Prostate gland (tissue), 2 donors: ENCODE results near the gene TTLL5. TPM values are rescaled to one million over a fixed set of nuclear protein-coding genes. Genes with fewer than 3 reads are reported as not detected.
A peak's percentile ranks its signal among the peaks of the same experiment; 100 is the strongest.

ENCODE experiments used
- DNase-seq: peaks from one replicate; pipeline ENCODE4 v3.0.0-alpha.2; 2019; ENCODE audit warnings: low spot score
- H3K27ac ChIP-seq, 2 donors: fragments of 200-600 bp; sonication (generic); 2 replicates each; pipeline ENCODE4 v1.5.1; 2017 to 2019
- H3K27me3 ChIP-seq: fragments of 200-600 bp; sonication (generic); replicated peaks from 2 replicates; pipeline ENCODE4 v1.5.1; 2019; ENCODE audit not compliant: insufficient read depth
- H3K36me3 ChIP-seq, 2 donors: fragments of 200-600 bp; sonication (generic); 1 replicate in 1 of 2; 2 replicates in 1 of 2; pipeline versions ENCODE4 v1.5.1 to v1.8.1; 2017 to 2019
- H3K4me1 ChIP-seq: fragments of 200-600 bp; sonication (generic); replicated peaks from 2 replicates; pipeline ENCODE4 v1.5.1; 2019
- H3K4me3 ChIP-seq, 2 donors: fragments of 200-600 bp; sonication (generic); 2 replicates each; pipeline ENCODE4 v1.5.1; 2017 to 2019
- H3K9me3 ChIP-seq: fragments of 200-600 bp; sonication (generic); 2 replicates; pipeline ENCODE4 v1.5.1; 2017
- CTCF ChIP-seq, 4 experiments: fragments of 200-600 bp in 2 of 4; fragments of 450-650 bp in 2 of 4; sonication (generic) in 2 of 4; IDR thresholded peaks; 1 replicate in 3 of 4; 2 replicates in 1 of 4; pipeline ENCODE4 v1.5.1; 2016 to 2019; ENCODE audit warnings: antibody characterized with exemption in 4 of 4, mild to moderate bottlenecking in 2 of 4, moderate library complexity in 2 of 4
- POLR2A ChIP-seq: fragments of 450-650 bp; IDR thresholded peaks from one replicate; pipeline ENCODE4 v1.6.1; 2016; ENCODE audit warnings: antibody characterized with exemption, mild to moderate bottlenecking
- POLR2AphosphoS5 ChIP-seq: sonication (generic); formaldehyde crosslinking; IDR thresholded peaks from one replicate; pipeline ENCODE4 v1.6.1; 2017; ENCODE audit warnings: antibody characterized with exemption
- WGBS: methylation state at CpG from one replicate; pipeline ENCODE4 v1.1.5; 2018; 5-methylcytosine and 5-hydroxymethylcytosine counted together
- intact Hi-C: fragments of 100-400 bp; cut with DNase I; formaldehyde crosslinking; loops from one replicate; pipeline ENCODE4 v1.14.2; 2022
- total RNA-seq, 2 donors: library from RNA; depleted of rRNA; stranded (reverse); fragments of >200 nt; gene quantifications; one replicate each; pipeline ENCODE4 v1.1.0, GENCODE V29; 2016

The TTLL5 gene
- total RNA-seq, 2 donors from 2014 or later: 40.3 to 46.2 TPM

GRCh38 chr14:75990297-75990696 lies 329.3 kb downstream of the TTLL5 start:
- no peaks in the 10 kb centered on the region for H3K36me3 ChIP-seq
- no peak overlapping the region for H3K27ac ChIP-seq
- no peak for DNase-seq
- TF ChIP-seq POLR2A (no peak), CTCF (IDR thresholded peaks at IDR 0.05) (no peak), POLR2AphosphoS5 (no peak)
- intact Hi-C loops: no loop called here
- H3K4me3 ChIP-seq: no peak overlapping the region
- no peaks in the 10 kb centered on the region for H3K4me1 ChIP-seq
- H3K27me3 ChIP-seq: no peaks in the 10 kb centered on the region
- H3K9me3 ChIP-seq: no peaks in the 10 kb centered on the region
- WGBS: 90% methylated on average over 4 of the region's 4 CpGs

GRCh38 chr14:75991753-75992152 lies 330.7 kb downstream of the TTLL5 start:
- Histone ChIP-seq H3K27ac (no peak overlapping the region), H3K4me1 (no peaks in the 10 kb centered on the region), H3K9me3 (no peaks in the 10 kb centered on the region), H3K4me3 (no peak overlapping the region), H3K36me3 (no peaks in the 10 kb centered on the region), H3K27me3 (no peaks in the 10 kb centered on the region)
- no peak for TF ChIP-seq CTCF (IDR thresholded peaks at IDR 0.05)
- no peak for TF ChIP-seq POLR2A
- TF ChIP-seq POLR2AphosphoS5: no peak
- whole genome bisulfite sequencing: 76% methylated on average over 4 of the region's 4 CpGs
- DNase-seq: no peak
- intact Hi-C loops: no loop called here

- no peak for TF ChIP-seq POLR2A
- no peak for TF ChIP-seq CTCF (IDR thresholded peaks at IDR 0.05)
- TF ChIP-seq POLR2AphosphoS5: no peak
- 90% methylated on average over 1 of the region's 1 CpG for WGBS
- intact Hi-C loops: loop anchor here (2.0 kb wide), 1 partner anchor 19 kb away; no protein-coding TSS in a partner anchor
- H3K36me3 ChIP-seq: no peaks in the 10 kb centered on the region
- no peak for DNase-seq
- no peaks in the 10 kb centered on the region for H3K4me1 ChIP-seq
- H3K27me3 ChIP-seq: no peaks in the 10 kb centered on the region
- no peaks in the 10 kb centered on the region for H3K9me3 ChIP-seq
- no peak overlapping the region for H3K4me3 ChIP-seq
- H3K27ac ChIP-seq: no peak overlapping the region
These were observed 332.6 kb downstream of the TTLL5 start for GRCh38 chr14:75993567-75994041.

- H3K36me3 ChIP-seq: no peaks in the 10 kb centered on the region
- intact Hi-C loops: loop anchor here (2.0 kb wide), 1 partner anchor 17 kb away; no protein-coding TSS in a partner anchor
These were observed 334.5 kb downstream of the TTLL5 start for GRCh38 chr14:75995372-75996041.

More at GRCh38 chr14:75995372-75996041, 334.5 kb downstream of the TTLL5 start:
- DNase-seq: no peak
- Histone ChIP-seq H3K4me3 (no peak overlapping the region), H3K4me1 (no peaks in the 10 kb centered on the region), H3K9me3 (no peaks in the 10 kb centered on the region), H3K27ac (peak overlapping the region; percentile 15 to 52), H3K27me3 (no peaks in the 10 kb centered on the region)
- WGBS: 58% methylated on average over 17 of the region's 17 CpGs
- TF ChIP-seq POLR2A (no peak), CTCF (IDR thresholded peaks at IDR 0.05) (no peak), POLR2AphosphoS5 (peak; percentile 50)
